GM18520 (cell line): ENCODE results near the gene VSTM4.

Experiments used
- ATAC-seq: cut with Tn5 transposase; IDR thresholded peaks from one replicate; pipeline ENCODE4 v1.9.1; 2021; ENCODE audit not compliant: unreplicated experiment

Gene VSTM4

GRCh38 chr10:49050906-49051305, 64.4 kb downstream of the VSTM4 start:
- ATAC-seq, result no peak

GRCh38 chr10:49050366-49050765, 65.0 kb downstream of the VSTM4 start:
- ATAC-seq, result no peak

GRCh38 chr10:49049660-49050059, 65.7 kb downstream of the VSTM4 start:
- no peak for ATAC-seq

- ATAC-seq, result no peak
Measured at GRCh38 chr10:49047128-49047639, 68.1 kb downstream of the VSTM4 start.

GRCh38 chr10:49044293-49045193, 70.8 kb downstream of the VSTM4 start:
- no peak for ATAC-seq

GRCh38 chr10:49040601-49041000, 74.7 kb downstream of the VSTM4 start:
- ATAC-seq, result no peak

GRCh38 chr10:49039409-49039808, 75.9 kb downstream of the VSTM4 start:
- no peak for ATAC-seq

- no peak for ATAC-seq
Measured at GRCh38 chr10:49038711-49039110, 76.6 kb downstream of the VSTM4 start.

- ATAC-seq, result no peak
Measured at GRCh38 chr10:49037187-49037586, 78.1 kb downstream of the VSTM4 start.

GRCh38 chr10:49036638-49037037, 78.7 kb downstream of the VSTM4 start:
- ATAC-seq, result no peak

- no peak for ATAC-seq
Measured at GRCh38 chr10:49035920-49036319, 79.4 kb downstream of the VSTM4 start.

GRCh38 chr10:49034925-49035324, 80.4 kb downstream of the VSTM4 start:
- no peak for ATAC-seq

- ATAC-seq, result no peak
Measured at GRCh38 chr10:49033939-49034338, 81.4 kb downstream of the VSTM4 start.

- no peak for ATAC-seq
Measured at GRCh38 chr10:49029666-49030065, 85.7 kb downstream of the VSTM4 start.

- no peak for ATAC-seq
Measured at GRCh38 chr10:49028639-49029038, 86.7 kb downstream of the VSTM4 start.

- ATAC-seq, result no peak
Measured at GRCh38 chr10:49025347-49025983, 89.9 kb downstream of the VSTM4 start.

GRCh38 chr10:49024484-49024883, 90.8 kb downstream of the VSTM4 start:
- ATAC-seq, result no peak

- no peak for ATAC-seq
Measured at GRCh38 chr10:49023752-49024151, 91.6 kb downstream of the VSTM4 start.

GRCh38 chr10:49023071-49023470, 92.3 kb downstream of the VSTM4 start:
- ATAC-seq, result no peak

GRCh38 chr10:49021685-49022084, 93.6 kb downstream of the VSTM4 start:
- ATAC-seq, result no peak

- no peak for ATAC-seq
Measured at GRCh38 chr10:49015700-49016099, 99.6 kb downstream of the VSTM4 start.

- no peak for ATAC-seq
Measured at GRCh38 chr10:49012603-49013002, 102.7 kb downstream of the VSTM4 start.
